Measurements from ENCODE around the gene LIMS1. TPM values are rescaled to one million over a fixed set of nuclear protein-coding genes. Genes with fewer than 3 reads are reported as not detected.
A peak's percentile ranks its signal among the peaks of the same experiment; 100 is the strongest.
"Not testable (repeated sequence)": the region's sequence is repeated elsewhere in the genome, so short reads cannot be mapped to it uniquely, and the experiment has no call there.

LIMS1 gene
- polyA plus RNA-seq, 2 donors: 11.0 to 14.4 TPM

DNA sequence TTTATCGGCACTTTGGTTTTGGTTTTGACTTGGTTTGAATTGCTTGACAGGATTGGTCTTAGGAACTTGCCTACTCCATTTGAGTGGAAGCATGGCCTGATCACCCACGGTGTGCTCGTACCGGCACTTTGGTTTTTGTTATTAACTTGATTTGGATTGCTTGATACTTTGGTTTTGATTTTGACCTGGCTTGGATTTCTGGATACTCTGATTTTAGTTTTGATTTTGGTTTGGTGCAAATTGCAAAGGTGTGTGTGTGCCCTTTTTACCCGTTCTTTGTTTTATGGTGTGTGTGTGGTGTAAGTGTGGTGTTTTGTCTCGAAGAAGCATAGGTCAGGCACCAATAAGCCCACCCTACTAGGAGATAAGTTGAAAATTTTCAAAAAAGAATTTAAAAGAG, 9.6 kb upstream of the LIMS1 start:
- not testable (repeated sequence) for H3K9me3 ChIP-seq (ENCODE audit: control insufficient read depth in 2 of 2, insufficient read depth in 1 of 2, low read depth in 1 of 2, low read length in 1 of 2); H3K4me1 ChIP-seq (ENCODE audit: control insufficient read depth in 2 of 2, insufficient read depth in 2 of 2, low read length in 1 of 2); H3K4me3 ChIP-seq (ENCODE audit: low read depth in 1 of 2, low read length in 2 of 2); H3K27ac ChIP-seq (ENCODE audit: low read depth in 2 of 2, low read length in 1 of 2); H3K36me3 ChIP-seq (ENCODE audit: control insufficient read depth in 2 of 2, insufficient read depth in 2 of 2, low read length in 1 of 2); H3K27me3 ChIP-seq (ENCODE audit: control insufficient read depth in 1 of 2, insufficient read depth in 2 of 2, low read length in 2 of 2)
- WGBS, 2 donors: 94 to 100% methylated on average over 4 to 5 of the region's 6 CpGs

DNA sequence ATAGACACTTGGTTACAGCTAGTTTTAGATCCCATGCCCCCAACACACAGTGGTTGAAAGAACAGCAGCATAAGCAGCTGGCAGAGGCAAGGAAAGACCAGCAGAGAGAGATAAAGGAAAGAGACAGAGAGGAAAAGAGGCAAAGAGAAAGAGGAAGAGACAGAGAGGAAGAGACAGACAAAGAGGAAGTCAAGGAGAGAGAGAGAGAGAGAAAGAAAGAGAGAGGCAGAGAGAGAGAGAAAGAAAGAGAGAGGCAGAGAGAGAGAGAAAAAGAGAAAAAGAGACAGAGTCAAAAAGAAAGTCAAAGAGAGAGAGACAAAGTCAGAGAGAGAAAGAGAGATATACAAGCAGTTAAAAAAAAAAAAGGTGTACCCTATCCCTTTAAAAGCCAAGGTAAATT, 9.0 kb upstream of the LIMS1 start:
- not testable (repeated sequence) for H3K9me3 ChIP-seq (ENCODE audit: control insufficient read depth in 2 of 2, insufficient read depth in 1 of 2, low read depth in 1 of 2, low read length in 1 of 2); H3K36me3 ChIP-seq (ENCODE audit: control insufficient read depth in 2 of 2, insufficient read depth in 2 of 2, low read length in 1 of 2); H3K27ac ChIP-seq (ENCODE audit: low read depth in 2 of 2, low read length in 1 of 2); H3K4me1 ChIP-seq (ENCODE audit: control insufficient read depth in 2 of 2, insufficient read depth in 2 of 2, low read length in 1 of 2); H3K27me3 ChIP-seq (ENCODE audit: control insufficient read depth in 1 of 2, insufficient read depth in 2 of 2, low read length in 2 of 2); H3K4me3 ChIP-seq (ENCODE audit: low read depth in 1 of 2, low read length in 2 of 2)

GRCh38 chr2:108531674-108532055, 2.6 kb upstream of the LIMS1 start:
- 96% methylated on average over 5 of the region's 5 CpGs for WGBS, 2 donors
- Histone ChIP-seq H3K27me3 (ENCODE audit: control insufficient read depth in 1 of 2, insufficient read depth in 2 of 2, low read length in 2 of 2) (no peaks in the 10 kb centered on the region), H3K9me3 (ENCODE audit: control insufficient read depth in 2 of 2, insufficient read depth in 1 of 2, low read depth in 1 of 2, low read length in 1 of 2) (no peaks in the 10 kb centered on the region), H3K27ac (ENCODE audit: low read depth in 2 of 2, low read length in 1 of 2) (no peak overlapping the region), H3K36me3 (ENCODE audit: control insufficient read depth in 2 of 2, insufficient read depth in 2 of 2, low read length in 1 of 2) (no peaks in the 10 kb centered on the region), H3K4me3 (ENCODE audit: low read depth in 1 of 2, low read length in 2 of 2) (no peak overlapping the region), H3K4me1 (ENCODE audit: control insufficient read depth in 2 of 2, insufficient read depth in 2 of 2, low read length in 1 of 2) (no peaks in the 10 kb centered on the region)

GRCh38 chr2:108534584-108535356, 500 bp downstream of the LIMS1 start:
- Histone ChIP-seq H3K27ac (ENCODE audit: low read depth in 2 of 2, low read length in 1 of 2) (peak overlapping the region; percentile 87 to 91), H3K27me3 (ENCODE audit: control insufficient read depth in 1 of 2, insufficient read depth in 2 of 2, low read length in 2 of 2) (no peaks in the 10 kb centered on the region), H3K9me3 (ENCODE audit: control insufficient read depth in 2 of 2, insufficient read depth in 1 of 2, low read depth in 1 of 2, low read length in 1 of 2) (no peaks in the 10 kb centered on the region), H3K4me3 (ENCODE audit: low read depth in 1 of 2, low read length in 2 of 2) (peak overlapping the region; percentile 84 to 87), H3K4me1 (ENCODE audit: control insufficient read depth in 2 of 2, insufficient read depth in 2 of 2, low read length in 1 of 2) (peaks cover 0 to 3% of the 10 kb centered on the region in 2 donors), H3K36me3 (ENCODE audit: control insufficient read depth in 2 of 2, insufficient read depth in 2 of 2, low read length in 1 of 2) (no peaks in the 10 kb centered on the region)
- WGBS, 2 donors: 1% methylated on average over 42 to 57 of the region's 57 CpGs

DNA sequence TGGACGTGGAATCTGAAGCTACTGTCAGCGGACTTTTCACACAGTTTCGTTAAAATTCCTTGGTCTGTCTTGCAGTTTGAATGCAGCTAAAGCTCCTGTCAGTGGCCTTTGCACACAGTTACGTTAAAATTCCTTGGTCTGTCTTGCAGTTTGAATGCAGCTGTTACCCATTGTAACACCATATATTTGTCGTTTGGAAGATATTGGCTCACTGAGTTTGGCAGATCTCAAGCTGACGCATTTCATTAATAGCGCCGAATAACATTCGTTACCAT, 1.0 kb downstream of the LIMS1 start:
- Histone ChIP-seq H3K9me3 (ENCODE audit: control insufficient read depth in 2 of 2, insufficient read depth in 1 of 2, low read depth in 1 of 2, low read length in 1 of 2) (no peaks in the 10 kb centered on the region), H3K4me1 (ENCODE audit: control insufficient read depth in 2 of 2, insufficient read depth in 2 of 2, low read length in 1 of 2) (peaks cover 0 to 3% of the 10 kb centered on the region in 2 donors), H3K27ac (ENCODE audit: low read depth in 2 of 2, low read length in 1 of 2) (peak overlapping the region in 1 of 2 donors; percentile 8), H3K27me3 (ENCODE audit: control insufficient read depth in 1 of 2, insufficient read depth in 2 of 2, low read length in 2 of 2) (no peaks in the 10 kb centered on the region), H3K36me3 (ENCODE audit: control insufficient read depth in 2 of 2, insufficient read depth in 2 of 2, low read length in 1 of 2) (no peaks in the 10 kb centered on the region), H3K4me3 (ENCODE audit: low read depth in 1 of 2, low read length in 2 of 2) (peak overlapping the region; percentile 38 to 87)
- 20% methylated on average over 9 of the region's 9 CpGs for WGBS, 2 donors

DNA sequence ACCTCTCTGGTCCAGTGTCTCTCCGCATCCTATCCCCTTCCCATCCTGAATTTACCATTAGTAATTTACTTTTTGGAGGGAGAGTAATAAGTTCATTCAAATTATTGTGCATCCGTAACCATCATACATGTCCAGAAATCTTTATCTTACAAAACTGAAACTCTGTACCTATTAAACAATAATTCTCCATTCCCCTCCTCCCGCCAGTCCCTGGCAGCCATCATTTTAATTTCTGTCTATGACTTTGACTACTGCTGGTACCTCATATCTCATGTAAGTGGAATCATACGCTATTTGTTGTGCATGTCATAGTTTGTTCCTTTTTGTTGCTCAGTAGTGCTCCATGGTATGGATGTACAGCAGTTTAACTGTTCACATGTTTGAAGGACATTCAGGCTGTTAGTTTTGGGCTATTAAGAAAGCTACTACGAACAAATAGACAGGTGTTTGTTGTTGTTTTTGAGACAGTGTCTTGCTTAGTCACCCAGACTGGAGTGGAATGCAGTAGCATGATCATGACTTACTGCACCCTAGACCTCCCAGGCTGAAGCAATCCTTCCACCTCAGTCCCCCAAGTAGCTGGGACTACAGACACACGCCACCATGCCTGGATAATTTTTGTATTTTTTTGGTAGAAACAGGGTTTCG, 2.0 kb downstream of the LIMS1 start:
- H3K9me3 ChIP-seq (ENCODE audit: control insufficient read depth in 2 of 2, insufficient read depth in 1 of 2, low read depth in 1 of 2, low read length in 1 of 2): no peaks in the 10 kb centered on the region
- H3K27ac ChIP-seq (ENCODE audit: low read depth in 2 of 2, low read length in 1 of 2): no peak overlapping the region
- H3K4me1 ChIP-seq (ENCODE audit: control insufficient read depth in 2 of 2, insufficient read depth in 2 of 2, low read length in 1 of 2): peaks cover 0 to 3% of the 10 kb centered on the region in 2 donors
- WGBS, 2 donors: 88 to 92% methylated on average over 7 of the region's 7 CpGs
- H3K4me3 ChIP-seq (ENCODE audit: low read depth in 1 of 2, low read length in 2 of 2): no peak overlapping the region
- no peaks in the 10 kb centered on the region for H3K36me3 ChIP-seq (ENCODE audit: control insufficient read depth in 2 of 2, insufficient read depth in 2 of 2, low read length in 1 of 2)
- H3K27me3 ChIP-seq (ENCODE audit: control insufficient read depth in 1 of 2, insufficient read depth in 2 of 2, low read length in 2 of 2): no peaks in the 10 kb centered on the region

GRCh38 chr2:108536911-108537310, 2.6 kb downstream of the LIMS1 start:
- peaks cover 0 to 3% of the 10 kb centered on the region in 2 donors for H3K4me1 ChIP-seq (ENCODE audit: control insufficient read depth in 2 of 2, insufficient read depth in 2 of 2, low read length in 1 of 2)
- WGBS, 2 donors: 88 to 94% methylated on average over 5 of the region's 5 CpGs

DNA sequence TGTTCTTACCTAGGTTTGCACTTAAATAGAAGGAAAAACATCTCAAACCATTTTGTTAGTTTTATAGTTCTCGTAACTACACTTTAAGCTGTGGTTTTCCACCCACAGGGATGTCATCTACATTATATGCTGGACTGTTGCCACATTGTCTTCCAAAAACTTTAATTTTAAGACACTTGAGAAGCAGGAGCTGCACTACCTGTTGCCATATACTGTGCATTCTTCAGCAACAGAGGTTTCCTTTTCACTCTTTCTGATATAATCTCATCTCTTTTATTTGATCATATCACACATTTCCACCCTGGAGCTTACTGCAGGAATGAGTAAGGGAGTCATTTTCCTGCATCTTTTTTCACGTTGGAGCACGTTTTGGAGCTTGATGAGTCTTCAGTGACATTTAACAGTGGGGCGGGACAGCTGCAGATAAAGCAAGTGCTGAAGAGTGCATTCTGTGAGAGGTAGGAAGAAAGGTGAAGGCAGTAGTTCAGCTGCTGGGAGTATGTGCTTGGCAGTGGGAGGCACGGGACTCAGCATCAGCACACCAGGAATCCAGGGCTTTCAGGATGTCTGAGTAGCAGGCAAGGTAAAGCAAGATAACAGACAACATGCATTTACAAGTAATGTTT, 3.8 kb downstream of the LIMS1 start:
- H3K4me1 ChIP-seq (ENCODE audit: control insufficient read depth in 2 of 2, insufficient read depth in 2 of 2, low read length in 1 of 2): peaks cover 0 to 3% of the 10 kb centered on the region in 2 donors
- 46 to 51% methylated on average over 5 of the region's 5 CpGs for WGBS, 2 donors

More at GRCh38 chr2:108536911-108537310, 2.6 kb downstream of the LIMS1 start:
- no peaks in the 10 kb centered on the region for H3K36me3 ChIP-seq (ENCODE audit: control insufficient read depth in 2 of 2, insufficient read depth in 2 of 2, low read length in 1 of 2)
- H3K27ac ChIP-seq (ENCODE audit: low read depth in 2 of 2, low read length in 1 of 2): no peak overlapping the region
- no peaks in the 10 kb centered on the region for H3K27me3 ChIP-seq (ENCODE audit: control insufficient read depth in 1 of 2, insufficient read depth in 2 of 2, low read length in 2 of 2)
- H3K9me3 ChIP-seq (ENCODE audit: control insufficient read depth in 2 of 2, insufficient read depth in 1 of 2, low read depth in 1 of 2, low read length in 1 of 2): no peaks in the 10 kb centered on the region
- H3K4me3 ChIP-seq (ENCODE audit: low read depth in 1 of 2, low read length in 2 of 2): no peak overlapping the region

GRCh38 chr2:108541451-108541850, 7.2 kb downstream of the LIMS1 start:
- H3K4me3 ChIP-seq (ENCODE audit: low read depth in 1 of 2, low read length in 2 of 2): no peak overlapping the region
- peaks cover 0 to 3% of the 10 kb centered on the region in 2 donors for H3K4me1 ChIP-seq (ENCODE audit: control insufficient read depth in 2 of 2, insufficient read depth in 2 of 2, low read length in 1 of 2)
- H3K27ac ChIP-seq (ENCODE audit: low read depth in 2 of 2, low read length in 1 of 2): no peak overlapping the region
- 83 to 84% methylated on average over 4 of the region's 4 CpGs for WGBS, 2 donors
- no peaks in the 10 kb centered on the region for H3K9me3 ChIP-seq (ENCODE audit: control insufficient read depth in 2 of 2, insufficient read depth in 1 of 2, low read depth in 1 of 2, low read length in 1 of 2)
- H3K36me3 ChIP-seq (ENCODE audit: control insufficient read depth in 2 of 2, insufficient read depth in 2 of 2, low read length in 1 of 2): no peaks in the 10 kb centered on the region
- no peaks in the 10 kb centered on the region for H3K27me3 ChIP-seq (ENCODE audit: control insufficient read depth in 1 of 2, insufficient read depth in 2 of 2, low read length in 2 of 2)

More for the DNA sequence above, 3.8 kb downstream of the LIMS1 start:
- Histone ChIP-seq H3K4me3 (ENCODE audit: low read depth in 1 of 2, low read length in 2 of 2) (no peak overlapping the region), H3K9me3 (ENCODE audit: control insufficient read depth in 2 of 2, insufficient read depth in 1 of 2, low read depth in 1 of 2, low read length in 1 of 2) (no peaks in the 10 kb centered on the region), H3K27me3 (ENCODE audit: control insufficient read depth in 1 of 2, insufficient read depth in 2 of 2, low read length in 2 of 2) (no peaks in the 10 kb centered on the region), H3K27ac (ENCODE audit: low read depth in 2 of 2, low read length in 1 of 2) (no peak overlapping the region), H3K36me3 (ENCODE audit: control insufficient read depth in 2 of 2, insufficient read depth in 2 of 2, low read length in 1 of 2) (no peaks in the 10 kb centered on the region)
